Neuronal stem cell (in vitro differentiated cells): Measurements from ENCODE around the gene PHACTR3.

ENCODE experiments used
- DNase-seq: peaks from one replicate; pipeline ENCODE4 v3.0.0-alpha.2; 2013; ENCODE audit warnings: low spot score
- H2AFZ ChIP-seq: one replicate; pipeline ENCODE4 v1.6.1; 2013; ENCODE audit warnings: mild to moderate bottlenecking, low read length, inconsistent platforms
- H2AK5ac ChIP-seq: 2 replicates; pipeline ENCODE4 v1.6.1; 2013; ENCODE audit warnings: low read depth, mild to moderate bottlenecking, inconsistent platforms, low read length, moderate library complexity, mixed read lengths
- H2BK120ac ChIP-seq: 2 replicates; pipeline ENCODE4 v1.6.1; 2013; ENCODE audit warnings: low read depth, mild to moderate bottlenecking, inconsistent platforms, low read length, moderate library complexity, mixed read lengths
- H2BK12ac ChIP-seq: one replicate; pipeline ENCODE4 v1.6.1; 2013; ENCODE audit warnings: low read length, inconsistent platforms
- H2BK15ac ChIP-seq: 2 replicates; pipeline ENCODE4 v1.6.1; 2013; ENCODE audit warnings: mild to moderate bottlenecking, low read length, inconsistent platforms, mixed read lengths
- H2BK5ac ChIP-seq: one replicate; pipeline ENCODE4 v1.6.1; 2013; ENCODE audit warnings: inconsistent platforms, mild to moderate bottlenecking, low read length, moderate library complexity
- H3K14ac ChIP-seq: one replicate; pipeline ENCODE4 v1.6.1; 2013; ENCODE audit warnings: low read length, inconsistent platforms
- H3K18ac ChIP-seq: 2 replicates; pipeline ENCODE4 v1.6.1; 2013; ENCODE audit warnings: low read length, inconsistent platforms
- H3K23ac ChIP-seq: 2 replicates; pipeline ENCODE4 v1.6.1; 2013; ENCODE audit warnings: low read depth, mild to moderate bottlenecking, mixed read lengths, low read length, inconsistent platforms; ENCODE audit not compliant: poor library complexity
- H3K27ac ChIP-seq: replicated peaks from 3 replicates; pipeline ENCODE4 v1.5.1; 2013; ENCODE audit warnings: low read length, inconsistent platforms
- H3K27me3 ChIP-seq, 3 experiments: 2 replicates each; pipeline ENCODE4 v1.6.1; 2013; ENCODE audit warnings: low read length in 3 of 3, mild to moderate bottlenecking in 2 of 3, inconsistent platforms in 1 of 3, low read depth in 1 of 3, mixed read lengths in 1 of 3, moderate library complexity in 1 of 3; ENCODE audit not compliant: control insufficient read depth in 3 of 3, insufficient read depth in 3 of 3
- H3K36me3 ChIP-seq, 2 donors: replicated peaks in 1 of 2; 2 replicates each; pipeline ENCODE4 v1.6.1; 2013; ENCODE audit warnings: low read length in 2 of 2; ENCODE audit not compliant: control insufficient read depth in 2 of 2, insufficient read depth in 2 of 2
- H3K4ac ChIP-seq: 2 replicates; pipeline ENCODE4 v1.6.1; 2013; ENCODE audit warnings: inconsistent platforms, mild to moderate bottlenecking, low read length, moderate library complexity
- H3K4me1 ChIP-seq, 2 donors: 1 replicate in 1 of 2; 2 replicates in 1 of 2; pipeline ENCODE4 v1.6.1; 2013; ENCODE audit warnings: low read length in 2 of 2, low read depth in 1 of 2; ENCODE audit not compliant: control insufficient read depth in 2 of 2, insufficient read depth in 1 of 2
- H3K4me2 ChIP-seq: one replicate; pipeline ENCODE4 v1.6.1; 2013; ENCODE audit warnings: mild to moderate bottlenecking, low read length, inconsistent platforms; ENCODE audit not compliant: insufficient read depth, poor library complexity, severe bottlenecking
- H3K4me3 ChIP-seq, 2 donors: 2 replicates each; pipeline ENCODE4 v1.5.1; 2013; ENCODE audit warnings: low read length in 2 of 2, mild to moderate bottlenecking in 2 of 2, inconsistent platforms in 1 of 2, moderate library complexity in 1 of 2
- H3K79me1 ChIP-seq: one replicate; pipeline ENCODE4 v1.6.1; 2013; ENCODE audit warnings: low read depth, mild to moderate bottlenecking, inconsistent platforms, low read length, moderate library complexity
- H3K9ac ChIP-seq: one replicate; pipeline ENCODE4 v1.6.1; 2013; ENCODE audit warnings: mild to moderate bottlenecking, low read depth, low read length, inconsistent platforms; ENCODE audit not compliant: poor library complexity
- H3K9me3 ChIP-seq, 2 donors: replicated peaks in 1 of 2; 2 replicates each; pipeline versions ENCODE3 to v1.6.1; 2013; ENCODE audit warnings: low read length in 2 of 2, mild to moderate bottlenecking in 2 of 2, inconsistent platforms in 1 of 2, low read depth in 1 of 2, mixed read lengths in 1 of 2, moderate library complexity in 1 of 2; ENCODE audit not compliant: control insufficient read depth in 2 of 2, insufficient read depth in 1 of 2
- H4K8ac ChIP-seq: one replicate; pipeline ENCODE4 v1.6.1; 2013; ENCODE audit warnings: low read depth, mild to moderate bottlenecking, inconsistent platforms, low read length, moderate library complexity
- H4K91ac ChIP-seq: one replicate; pipeline ENCODE4 v1.6.1; 2013; ENCODE audit warnings: low read length, low read depth, mild to moderate bottlenecking, inconsistent platforms; ENCODE audit not compliant: poor library complexity
- WGBS, 2 donors: extraction: QIAGEN DNeasy Blood & Tissue Kit; methylation state at CpG; one replicate each; pipeline ENCODE4 v1.1.7; 2013; ENCODE audit warnings: missing lambda C conversion rate in 2 of 2, mixed read lengths in 1 of 2; ENCODE audit not compliant: insufficient read length in 2 of 2, insufficient replicate concordance in 1 of 2; ENCODE audit errors: extremely low coverage in 2 of 2; 5-methylcytosine and 5-hydroxymethylcytosine counted together

Gene PHACTR3

DNA sequence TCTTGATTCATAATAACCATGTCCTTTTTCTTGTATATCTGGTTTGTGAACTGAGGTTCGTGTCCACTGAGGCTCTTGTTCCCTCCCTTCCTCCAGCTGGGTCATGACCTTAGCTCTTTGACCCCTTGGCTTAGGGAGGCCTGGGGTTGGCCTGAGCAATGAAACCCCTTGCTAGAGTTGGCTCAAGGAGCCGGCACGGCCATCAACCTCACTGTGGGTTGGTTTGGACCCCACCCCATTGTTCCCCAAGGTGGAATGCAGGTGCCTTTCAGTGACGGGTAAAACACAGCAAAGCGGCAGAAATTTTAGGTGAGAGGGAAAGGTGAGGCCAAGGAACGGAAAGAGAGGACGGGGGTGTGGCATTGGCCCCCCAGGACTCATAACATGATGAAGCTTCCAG is 44.5 kb upstream of the PHACTR3 start:
- H3K36me3 ChIP-seq = no peaks in the 10 kb centered on the region
- H3K14ac ChIP-seq = no peak overlapping the region
- H3K4me1 ChIP-seq = no peaks in the 10 kb centered on the region
- H4K8ac ChIP-seq = no peak overlapping the region
- H3K79me1 ChIP-seq = no peaks in the 10 kb centered on the region
- no peak overlapping the region for H3K4ac ChIP-seq
- WGBS, 2 donors = no CpG with 5 or more reads among the region's 7 CpGs
- H2BK120ac ChIP-seq = no peak overlapping the region
- H3K27me3 ChIP-seq = no peaks in the 10 kb centered on the region
- no peak overlapping the region for H4K91ac ChIP-seq
- DNase-seq = no peak
- no peak overlapping the region for H3K27ac ChIP-seq
- no peak overlapping the region for H2AFZ ChIP-seq
- H2AK5ac ChIP-seq = peak overlapping the region; percentile 14
- no peak overlapping the region for H3K9ac ChIP-seq
- H3K9me3 ChIP-seq = no peaks in the 10 kb centered on the region
- no peak overlapping the region for H2BK5ac ChIP-seq
- no peak overlapping the region for H3K23ac ChIP-seq
- no peak overlapping the region for H3K18ac ChIP-seq
- no peak overlapping the region for H2BK15ac ChIP-seq
- no peak overlapping the region for H3K4me3 ChIP-seq
- no peak overlapping the region for H2BK12ac ChIP-seq
- H3K4me2 ChIP-seq = no peak overlapping the region

GRCh38 chr20:59560588-59561227 is 43.6 kb upstream of the PHACTR3 start:
- H2BK5ac ChIP-seq = no peak overlapping the region
- H2AFZ ChIP-seq = no peak overlapping the region
- H3K23ac ChIP-seq = no peak overlapping the region
- no peak overlapping the region for H3K4me3 ChIP-seq
- no peak overlapping the region for H2BK15ac ChIP-seq
- no peak overlapping the region for H3K4me2 ChIP-seq
- H4K91ac ChIP-seq = no peak overlapping the region
- no peaks in the 10 kb centered on the region for H3K27me3 ChIP-seq
- H4K8ac ChIP-seq = no peak overlapping the region
- no peak overlapping the region for H3K27ac ChIP-seq
- no peak for DNase-seq
- no peak overlapping the region for H3K9ac ChIP-seq
- H2BK120ac ChIP-seq = no peak overlapping the region
- no peak overlapping the region for H3K18ac ChIP-seq
- no peak overlapping the region for H2BK12ac ChIP-seq
- no peak overlapping the region for H3K4ac ChIP-seq
- WGBS, 2 donors = no CpG with 5 or more reads among the region's 7 CpGs
- no peak overlapping the region for H2AK5ac ChIP-seq
- H3K36me3 ChIP-seq = no peaks in the 10 kb centered on the region
- H3K4me1 ChIP-seq = no peaks in the 10 kb centered on the region
- H3K79me1 ChIP-seq = no peaks in the 10 kb centered on the region
- H3K9me3 ChIP-seq = no peaks in the 10 kb centered on the region
- H3K14ac ChIP-seq = no peak overlapping the region

- Histone ChIP-seq H4K91ac (no peak overlapping the region), H3K9ac (no peak overlapping the region), H2AK5ac (no peak overlapping the region), H3K4ac (no peak overlapping the region), H3K27me3 (no peaks in the 10 kb centered on the region), H3K9me3 (no peaks in the 10 kb centered on the region), H3K4me3 (no peak overlapping the region), H3K14ac (no peak overlapping the region), H2AFZ (no peak overlapping the region), H3K27ac (no peak overlapping the region), H4K8ac (no peak overlapping the region), H3K23ac (no peak overlapping the region), H3K79me1 (no peaks in the 10 kb centered on the region), H2BK120ac (no peak overlapping the region), H3K4me1 (no peaks in the 10 kb centered on the region), H2BK15ac (no peak overlapping the region), H3K18ac (no peak overlapping the region), H2BK5ac (no peak overlapping the region), H3K4me2 (no peak overlapping the region), H3K36me3 (no peaks in the 10 kb centered on the region), H2BK12ac (no peak overlapping the region)
- WGBS, 2 donors = no CpG with 5 or more reads among the region's 4 CpGs
- no peak for DNase-seq
These were observed 43.1 kb upstream of the PHACTR3 start for GRCh38 chr20:59561228-59561605.

GRCh38 chr20:59561614-59562277 is 42.6 kb upstream of the PHACTR3 start:
- no peak overlapping the region for H3K18ac ChIP-seq
- no peak overlapping the region for H4K8ac ChIP-seq
- H2BK120ac ChIP-seq = no peak overlapping the region
- no peak overlapping the region for H2BK5ac ChIP-seq
- H3K4me2 ChIP-seq = no peak overlapping the region
- H2AFZ ChIP-seq = no peak overlapping the region
- no CpG with 5 or more reads among the region's 5 CpGs for WGBS, 2 donors
- H3K4ac ChIP-seq = no peak overlapping the region
- no peak overlapping the region for H3K27ac ChIP-seq
- H4K91ac ChIP-seq = no peak overlapping the region
- DNase-seq = no peak
- H3K27me3 ChIP-seq = no peaks in the 10 kb centered on the region
- no peak overlapping the region for H2AK5ac ChIP-seq
- no peaks in the 10 kb centered on the region for H3K79me1 ChIP-seq
- no peak overlapping the region for H2BK15ac ChIP-seq
- H3K9me3 ChIP-seq = no peaks in the 10 kb centered on the region
- no peaks in the 10 kb centered on the region for H3K36me3 ChIP-seq
- no peak overlapping the region for H3K4me3 ChIP-seq
- no peaks in the 10 kb centered on the region for H3K4me1 ChIP-seq
- no peak overlapping the region for H3K14ac ChIP-seq
- H3K23ac ChIP-seq = no peak overlapping the region
- no peak overlapping the region for H3K9ac ChIP-seq
- no peak overlapping the region for H2BK12ac ChIP-seq
